ENCODE measurements around the gene TUBGCP6.
A peak's percentile ranks its signal among the peaks of the same experiment; 100 is the strongest.
"Not testable (repeated sequence)": the region's sequence is repeated elsewhere in the genome, so short reads cannot be mapped to it uniquely, and the experiment has no call there.

Gene TUBGCP6

DNA sequence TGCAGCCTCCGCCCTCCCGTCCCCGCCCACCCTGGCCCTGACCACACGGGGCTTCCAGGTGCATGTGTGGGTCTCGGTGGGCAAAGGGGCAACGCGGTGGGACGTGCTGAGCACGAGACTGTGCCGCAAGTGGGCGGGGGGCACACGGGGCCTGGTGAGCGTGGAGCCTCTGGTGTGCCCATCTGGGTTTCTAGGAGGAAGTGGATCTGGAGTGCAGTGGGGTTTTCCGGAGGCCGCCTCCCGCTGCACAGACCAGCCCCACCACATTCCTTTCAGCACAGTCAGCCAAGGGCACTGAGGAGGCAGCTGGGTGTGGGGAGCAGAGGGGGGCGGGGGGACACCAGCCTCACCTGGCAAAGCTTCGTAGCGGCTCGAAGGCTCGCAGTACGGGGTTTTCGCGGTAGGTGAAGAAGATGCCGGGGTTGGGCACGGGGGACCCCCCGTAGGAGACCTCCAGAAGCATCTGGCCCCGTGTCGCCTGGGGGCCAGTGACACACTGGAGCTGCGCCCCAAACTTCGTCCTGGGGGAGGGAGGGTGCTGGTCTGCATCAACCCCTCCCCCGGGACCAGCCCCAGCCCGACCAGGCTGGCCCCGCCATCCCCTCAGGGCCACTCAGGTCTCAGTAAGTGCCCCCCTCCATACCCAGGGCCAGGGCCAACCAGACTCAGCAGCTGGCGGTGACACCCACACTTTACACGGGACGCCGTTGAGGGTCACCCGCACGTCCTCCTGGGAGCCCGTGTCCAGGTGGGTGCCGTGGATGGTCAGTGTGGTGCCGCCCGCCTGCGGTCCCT is 37.7 kb upstream of the TUBGCP6 start:
- TF ChIP-seq POLR2A (IDR thresholded peaks at IDR 0.05; ENCODE audit: low read length) (no peak), GATA1 (IDR thresholded peaks at IDR 0.05; ENCODE audit: low read depth, low read length) (no peak)
- no peak for DNase-seq

DNA sequence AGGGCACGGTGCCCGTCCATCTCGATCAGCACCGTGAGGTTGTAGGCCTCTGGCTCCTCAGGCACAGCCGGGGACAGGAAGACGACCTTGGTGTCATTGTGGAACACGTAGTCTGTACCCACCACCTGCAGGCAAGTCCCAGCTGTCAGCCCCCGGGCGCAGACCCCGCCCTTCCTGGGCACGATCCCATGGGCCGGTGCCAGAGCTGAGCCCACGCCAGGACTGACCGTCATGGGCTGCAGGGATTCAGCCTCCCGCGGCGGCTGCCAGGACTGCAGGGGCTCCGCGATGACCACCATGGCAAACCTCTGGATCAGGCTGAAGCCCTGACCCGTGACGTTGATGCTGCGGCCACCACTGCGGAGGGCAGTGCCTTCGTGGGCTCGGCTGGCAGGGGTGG is 37.1 kb upstream of the TUBGCP6 start:
- TF ChIP-seq POLR2A (IDR thresholded peaks at IDR 0.05; ENCODE audit: low read length) (no peak), GATA1 (IDR thresholded peaks at IDR 0.05; ENCODE audit: low read depth, low read length) (no peak)
- DNase-seq: no peak

DNA sequence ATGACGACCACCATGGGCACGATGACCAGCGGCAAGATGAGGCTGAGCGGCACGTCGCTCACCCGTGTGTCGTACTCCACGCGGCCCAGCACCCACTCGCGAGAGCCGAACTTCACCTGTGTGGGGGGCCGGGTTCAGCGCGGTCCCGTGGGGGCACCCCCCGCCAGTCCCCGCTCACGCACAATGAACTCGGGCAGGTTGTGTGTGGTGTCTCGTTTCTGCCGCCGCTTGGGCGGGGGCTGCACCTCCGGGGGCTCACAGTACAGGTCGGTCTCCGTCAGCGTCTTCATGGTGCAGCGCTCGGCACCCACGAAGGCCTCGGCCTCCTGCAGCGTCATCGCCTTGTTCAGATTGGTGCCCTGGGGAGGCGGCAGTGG is 36.5 kb upstream of the TUBGCP6 start:
- DNase-seq: no peak
- TF ChIP-seq POLR2A (IDR thresholded peaks at IDR 0.05; ENCODE audit: low read length) (no peak), GATA1 (IDR thresholded peaks at IDR 0.05; ENCODE audit: low read depth, low read length) (no peak)

DNA sequence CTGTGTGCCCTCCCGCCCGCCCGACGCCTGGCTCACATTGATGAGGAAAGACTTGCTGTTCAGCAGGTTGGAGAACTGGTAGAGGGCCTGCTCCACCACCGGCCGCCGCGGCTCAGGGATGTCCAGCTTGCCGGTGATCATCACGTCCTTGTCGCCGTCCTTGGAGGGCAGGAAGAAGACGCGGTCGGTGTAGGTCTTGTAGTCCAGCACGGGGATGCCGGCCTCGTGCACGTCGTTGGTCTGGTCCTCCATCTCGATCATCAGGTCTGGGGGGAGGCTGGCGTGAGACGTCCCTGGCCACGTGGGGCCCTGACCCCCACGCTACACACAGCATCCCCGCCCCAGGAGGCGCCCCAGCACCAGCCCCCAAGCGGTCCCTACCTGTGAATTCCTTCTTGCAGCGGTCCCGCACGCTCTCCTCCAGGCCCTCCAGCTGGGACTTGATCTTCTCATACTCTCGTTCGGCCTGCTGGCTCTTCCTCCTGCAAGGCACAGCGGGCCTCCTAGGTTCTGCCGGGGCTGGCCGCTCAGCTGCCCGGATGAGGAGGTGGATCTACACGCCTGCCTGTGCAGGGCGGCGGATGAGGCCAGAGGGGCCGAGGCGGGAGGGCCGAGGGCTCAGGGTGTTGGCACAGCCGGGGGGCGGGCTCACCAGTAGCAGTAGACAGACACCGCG is 36.0 kb upstream of the TUBGCP6 start:
- no peak for DNase-seq
- TF ChIP-seq POLR2A (IDR thresholded peaks at IDR 0.05; ENCODE audit: low read length) (no peak), GATA1 (IDR thresholded peaks at IDR 0.05; ENCODE audit: low read depth, low read length) (no peak)

DNA sequence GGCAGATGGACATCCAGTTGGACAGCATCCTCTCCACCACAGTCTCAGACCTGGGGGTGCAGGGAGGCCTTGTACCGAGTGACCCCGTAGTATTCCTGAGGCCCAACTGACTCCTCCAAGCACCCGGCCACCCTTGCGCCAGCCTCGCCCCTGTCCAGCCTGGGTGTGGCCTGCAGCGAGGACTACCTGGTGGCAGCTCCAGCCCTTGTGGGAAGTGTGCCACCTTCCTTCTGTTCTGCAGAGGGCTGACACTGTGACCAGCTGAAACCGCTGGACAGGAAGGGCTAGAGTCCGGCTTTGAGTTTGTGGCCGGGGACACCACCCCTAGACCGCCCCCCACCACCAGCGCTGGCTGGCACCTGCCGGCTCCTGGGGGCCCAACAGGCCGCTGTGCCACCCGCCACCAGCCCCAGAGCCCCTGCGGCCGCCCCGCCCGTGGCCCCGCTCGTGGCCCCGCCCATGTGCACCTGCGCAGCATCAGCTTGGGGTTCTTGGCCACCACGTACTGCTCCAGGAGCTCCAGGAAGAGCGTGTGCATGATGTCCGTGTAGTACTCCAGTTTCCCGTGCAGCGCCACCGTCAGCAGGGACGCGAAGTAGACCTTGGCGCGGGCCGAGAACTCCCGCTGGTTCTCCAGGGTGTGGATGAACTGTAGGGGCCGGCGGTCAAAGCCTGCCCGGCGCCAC is 35.3 kb upstream of the TUBGCP6 start:
- TF ChIP-seq POLR2A (IDR thresholded peaks at IDR 0.05; ENCODE audit: low read length) (no peak), GATA1 (IDR thresholded peaks at IDR 0.05; ENCODE audit: low read depth, low read length) (no peak)
- no peak for DNase-seq

DNA sequence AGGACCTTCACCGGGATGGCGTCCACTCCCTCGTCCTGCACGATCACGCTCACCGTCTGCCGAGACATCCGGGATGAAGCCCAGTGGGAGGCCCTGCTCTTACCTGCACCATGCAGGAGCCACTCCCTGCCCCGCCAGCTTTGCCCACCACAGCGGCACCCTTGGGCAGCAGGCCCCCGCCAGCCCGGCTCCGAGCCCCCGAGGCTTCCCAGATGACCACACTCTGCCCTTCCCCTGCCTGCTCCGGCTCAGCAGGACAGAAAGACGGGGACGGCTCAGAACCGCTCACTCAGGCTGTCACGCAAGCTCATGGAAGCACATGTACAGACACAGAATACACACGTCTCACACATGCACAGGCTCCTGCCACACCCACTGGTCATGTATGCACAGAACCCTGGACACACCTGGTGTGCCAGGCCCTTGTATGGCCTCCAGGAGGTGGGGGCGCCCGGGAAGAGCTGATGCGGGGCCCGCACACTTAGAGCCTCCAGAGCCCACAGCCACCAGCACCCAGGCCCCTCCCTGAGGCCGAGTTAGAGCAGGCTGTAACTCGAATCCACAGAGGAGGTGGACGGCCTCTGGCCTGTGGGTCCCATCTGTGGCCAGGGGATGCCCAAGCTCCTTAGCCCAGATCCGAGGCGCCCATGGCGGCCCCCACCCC is 34.3 kb upstream of the TUBGCP6 start:
- TF ChIP-seq GATA1 (IDR thresholded peaks at IDR 0.05; ENCODE audit: low read depth, low read length): no peak
- no peak for TF ChIP-seq POLR2A (IDR thresholded peaks at IDR 0.05; ENCODE audit: low read length)
- no peak for DNase-seq

DNA sequence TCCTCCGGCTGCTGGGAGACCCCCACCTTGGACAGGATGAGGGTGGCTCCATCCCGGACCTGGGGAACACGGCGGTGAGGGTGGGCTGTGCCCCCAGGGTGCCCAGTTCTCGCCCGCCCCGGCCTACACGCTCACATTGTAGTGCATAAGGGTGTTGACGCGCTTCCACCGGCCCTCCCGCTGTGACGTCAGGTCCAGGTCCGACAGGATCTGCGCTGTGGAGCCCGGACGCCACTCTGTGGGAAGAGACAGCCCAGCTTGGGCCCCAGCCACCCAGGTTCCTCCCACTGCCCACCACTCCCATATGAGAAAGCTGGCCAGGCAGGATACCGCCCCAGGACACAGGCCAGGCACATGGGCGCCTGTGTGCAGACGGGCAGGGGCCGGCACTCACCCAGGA is 33.6 kb upstream of the TUBGCP6 start:
- no peak for TF ChIP-seq POLR2A (IDR thresholded peaks at IDR 0.05; ENCODE audit: low read length)
- TF ChIP-seq GATA1 (IDR thresholded peaks at IDR 0.05; ENCODE audit: low read depth, low read length): no peak
- no peak for DNase-seq

DNA sequence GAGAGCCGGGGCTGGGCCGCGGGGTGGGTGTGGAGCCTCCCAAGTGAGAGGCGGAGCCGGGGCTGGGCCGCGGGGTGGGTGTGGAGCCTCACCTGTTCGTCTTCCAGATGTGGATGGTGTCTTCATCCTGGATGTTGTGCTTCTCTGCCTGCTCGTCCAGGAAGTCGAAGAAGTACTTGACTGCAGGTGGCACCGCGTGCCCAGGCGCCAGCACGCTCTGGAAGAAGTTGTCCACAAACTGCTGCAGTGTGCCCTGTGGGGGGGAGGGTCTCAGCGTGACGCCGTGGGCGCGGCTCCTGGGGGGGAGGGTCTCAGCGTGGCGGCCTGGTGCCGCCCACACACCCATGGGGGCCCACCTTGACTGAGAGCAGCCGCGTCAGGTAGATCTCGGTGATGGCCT is 32.9 kb upstream of the TUBGCP6 start:
- TF ChIP-seq GATA1 (IDR thresholded peaks at IDR 0.05; ENCODE audit: low read depth, low read length) (no peak), POLR2A (IDR thresholded peaks at IDR 0.05; ENCODE audit: low read length) (no peak)
- DNase-seq: no peak

DNA sequence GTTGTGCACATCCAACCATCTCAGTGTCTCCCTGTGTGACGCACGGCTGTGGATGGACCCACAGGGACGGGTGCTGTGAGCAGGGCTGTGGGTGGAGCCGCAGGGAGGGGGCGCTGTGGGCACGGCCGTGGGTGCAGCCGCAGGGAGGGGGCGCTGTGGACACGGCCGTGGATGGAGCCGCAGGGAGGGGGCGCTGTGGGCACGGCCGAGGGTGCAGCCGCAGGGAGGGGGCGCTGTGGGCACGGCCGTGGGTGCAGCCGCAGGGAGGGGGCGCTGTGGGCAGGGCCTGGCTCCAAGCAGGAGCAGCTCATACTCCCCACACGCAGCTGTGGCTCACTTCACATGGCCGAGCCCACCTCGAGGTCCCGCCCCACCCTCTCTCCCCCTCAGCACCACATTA is 31.3 kb upstream of the TUBGCP6 start:
- TF ChIP-seq GATA1 (IDR thresholded peaks at IDR 0.05; ENCODE audit: low read depth, low read length) (no peak), POLR2A (IDR thresholded peaks at IDR 0.05; ENCODE audit: low read length) (no peak)
- DNase-seq: peak; percentile 72 to 77

DNA sequence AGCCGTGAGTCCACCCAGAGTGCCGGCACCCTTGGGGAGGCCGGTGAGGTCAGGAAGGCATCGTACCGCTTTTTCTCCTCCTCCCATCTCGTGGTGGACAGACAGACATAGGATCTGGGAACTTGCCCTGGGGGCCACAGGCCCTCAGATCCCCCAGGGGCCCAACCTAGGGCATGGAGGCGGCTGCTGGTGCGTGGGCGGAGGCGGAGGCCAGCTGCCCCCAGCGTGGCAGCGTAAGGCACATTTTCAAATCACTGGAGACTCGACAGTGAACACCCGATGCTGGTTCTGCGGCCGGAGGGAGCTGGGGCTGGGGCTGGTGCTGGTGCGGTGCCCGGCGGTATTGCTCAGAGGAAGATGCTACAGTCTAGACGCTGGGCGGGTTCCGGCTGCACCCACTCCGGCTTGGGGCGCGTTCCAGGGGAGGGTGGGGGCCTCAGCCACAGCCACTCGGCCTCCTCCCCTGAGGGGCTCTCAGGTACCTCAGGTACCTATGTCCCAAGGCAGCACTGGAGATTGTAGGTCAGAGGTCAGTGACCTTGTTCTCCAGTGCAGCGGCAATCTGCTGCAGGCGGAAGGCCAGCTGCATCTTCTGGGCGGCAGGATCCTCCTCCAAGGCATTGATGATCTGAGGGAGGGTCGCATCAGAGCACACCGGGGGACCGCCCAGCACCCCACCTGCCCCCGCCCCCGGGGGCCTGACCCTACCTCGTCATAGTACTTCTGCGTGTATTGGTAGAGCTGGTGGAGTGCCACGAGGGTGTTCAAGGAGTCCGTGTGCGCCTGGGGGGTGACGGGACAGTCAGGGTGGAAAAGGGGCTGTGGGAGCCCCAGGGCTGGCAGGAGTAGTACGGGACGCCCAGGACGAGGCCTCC is 30.6 kb upstream of the TUBGCP6 start:
- DNase-seq: no peak
- TF ChIP-seq POLR2A (IDR thresholded peaks at IDR 0.05; ENCODE audit: low read length): no peak
- no peak for TF ChIP-seq GATA1 (IDR thresholded peaks at IDR 0.05; ENCODE audit: low read depth, low read length)

DNA sequence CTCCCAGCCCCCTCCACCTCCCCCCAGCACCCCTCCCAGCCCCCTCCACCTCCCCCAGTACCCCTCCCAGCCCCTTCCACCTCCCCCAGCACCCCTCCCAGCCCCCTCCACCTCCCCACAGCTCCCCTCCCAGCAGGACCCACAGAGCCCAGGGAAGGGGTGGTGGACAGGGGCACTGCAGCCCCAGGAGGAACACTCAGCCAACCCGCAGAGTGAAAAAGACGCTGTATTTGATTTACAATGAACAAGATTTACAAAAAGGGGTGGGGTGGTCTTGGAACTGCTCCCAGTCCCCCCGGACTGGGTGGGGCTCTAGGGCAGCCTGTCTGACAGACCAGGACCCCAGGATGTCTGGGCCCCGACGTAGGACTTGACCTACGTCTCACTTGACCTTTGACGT is 29.9 kb upstream of the TUBGCP6 start:
- no peak for DNase-seq
- TF ChIP-seq GATA1 (IDR thresholded peaks at IDR 0.05; ENCODE audit: low read depth, low read length) (no peak), POLR2A (IDR thresholded peaks at IDR 0.05; ENCODE audit: low read length) (no peak)

DNA sequence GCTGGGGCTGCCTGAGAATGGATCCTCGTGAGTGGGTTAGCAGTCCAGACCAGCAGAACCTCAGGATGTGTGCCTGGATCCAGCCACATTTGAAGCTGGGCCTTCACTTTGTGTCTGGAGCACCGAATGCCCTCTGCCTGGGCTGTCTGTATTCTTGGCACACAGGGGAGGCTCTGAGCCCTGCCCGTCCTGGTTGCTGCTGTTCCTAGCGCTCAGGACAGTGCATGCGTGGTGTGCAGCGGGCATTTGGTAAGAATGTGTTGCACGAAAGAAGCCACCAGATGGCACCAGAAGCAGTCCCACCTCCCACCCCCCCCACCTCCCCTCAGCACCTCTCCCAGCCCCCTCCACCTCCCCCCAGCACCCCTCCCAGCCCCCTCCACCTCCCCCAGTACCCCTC is 29.5 kb upstream of the TUBGCP6 start:
- peak; percentile 37 to 50 for DNase-seq
- TF ChIP-seq GATA1 (IDR thresholded peaks at IDR 0.05; ENCODE audit: low read depth, low read length): no peak
- no peak for TF ChIP-seq POLR2A (IDR thresholded peaks at IDR 0.05; ENCODE audit: low read length)

DNA sequence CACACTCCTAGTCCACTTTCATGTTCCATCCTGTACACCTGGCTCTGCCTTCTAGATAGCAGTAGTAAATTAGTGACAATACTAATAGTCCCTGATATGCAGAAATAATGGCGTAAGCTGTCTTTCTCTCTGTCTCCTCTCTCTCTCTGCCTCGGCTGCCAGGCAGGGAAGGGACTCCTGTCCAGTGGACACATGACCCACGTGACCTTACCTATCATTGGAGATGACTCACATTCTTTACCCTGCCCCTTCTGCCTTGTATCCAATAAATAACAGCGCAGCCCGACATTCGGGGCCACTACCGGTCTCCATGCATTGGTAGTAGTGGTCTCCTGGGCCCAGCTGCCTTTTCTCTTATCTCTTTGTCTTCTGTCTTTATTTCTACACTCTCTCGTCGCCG is 29.0 kb upstream of the TUBGCP6 start:
- DNase-seq: not testable (repeated sequence)

DNA sequence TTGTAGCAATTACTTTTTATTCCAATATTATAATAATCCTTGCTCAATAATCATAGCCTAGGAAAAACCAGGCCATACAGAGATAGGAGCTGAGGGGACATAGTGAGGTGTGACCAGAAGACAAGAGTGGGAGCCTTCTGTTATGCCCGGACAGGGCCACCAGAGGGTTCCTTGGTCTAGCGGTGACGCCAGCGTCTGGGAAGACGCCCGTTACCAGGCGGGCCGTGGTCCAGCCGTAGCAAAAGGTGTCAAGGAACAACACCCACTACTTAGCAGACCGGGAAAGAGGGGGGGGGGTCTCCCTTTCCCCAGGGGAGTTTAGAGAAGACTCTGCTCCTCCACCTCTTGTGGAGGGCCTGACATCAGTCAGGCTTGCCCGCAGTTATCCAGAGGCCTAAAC is 28.5 kb upstream of the TUBGCP6 start:
- DNase-seq: not testable (repeated sequence)
